Stimulated activated CD4-positive, alpha-beta T cell treated with anti-CD3 and anti-CD28 coated beads, Interleukin-12 subunit alpha, Interleukin-12 subunit beta, amount 100 ng/mL, for 48 hours (primary cell): ENCODE results near the gene CHAF1B.

Experiments used
- DNase-seq, 3 donors: peaks; one replicate each; pipeline ENCODE4 v3.0.0-alpha.2; 2020; ENCODE audit warnings: low read depth in 2 of 3, low spot score in 1 of 3

Gene CHAF1B

DNA sequence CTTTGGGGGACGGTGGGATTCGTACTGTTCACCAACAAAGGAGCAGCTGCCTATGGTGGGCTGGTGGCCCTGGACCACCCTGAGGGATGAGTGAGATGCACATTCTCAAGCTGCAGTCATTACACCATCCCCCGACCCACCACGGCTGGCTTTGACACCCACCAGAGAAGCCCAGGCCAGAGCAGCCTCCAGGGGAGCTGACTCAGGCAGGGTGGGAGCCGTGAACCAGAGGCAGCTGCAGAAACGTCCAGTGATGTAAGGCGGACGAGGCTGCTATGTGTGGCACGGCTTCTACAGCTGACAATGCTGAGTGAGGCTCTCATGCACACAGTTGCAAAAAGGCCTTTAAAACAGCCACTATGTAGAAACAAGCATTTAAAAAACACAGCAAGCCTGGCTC lies 40.1 kb downstream of the CHAF1B start:
- no peak for DNase-seq

DNA sequence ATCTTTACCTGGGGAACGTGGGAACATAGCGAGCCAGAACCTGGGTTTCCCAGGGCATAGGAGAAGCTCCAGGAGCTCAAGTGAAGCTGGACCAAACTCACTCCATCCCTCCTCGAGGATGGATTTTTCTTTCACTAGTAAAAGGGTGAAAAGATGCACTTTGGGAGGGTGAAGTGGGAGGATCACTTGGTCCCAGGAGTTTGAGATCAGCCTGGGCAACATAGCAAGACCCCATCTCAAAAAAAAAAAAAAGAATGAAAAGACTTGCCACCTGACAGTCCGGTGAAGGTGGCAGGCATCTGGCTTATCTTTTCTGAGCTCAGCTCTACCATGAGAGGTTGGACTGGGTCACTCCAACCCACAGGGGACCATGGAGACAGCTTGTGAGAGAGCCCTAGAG lies 42.3 kb downstream of the CHAF1B start:
- no peak for DNase-seq

DNA sequence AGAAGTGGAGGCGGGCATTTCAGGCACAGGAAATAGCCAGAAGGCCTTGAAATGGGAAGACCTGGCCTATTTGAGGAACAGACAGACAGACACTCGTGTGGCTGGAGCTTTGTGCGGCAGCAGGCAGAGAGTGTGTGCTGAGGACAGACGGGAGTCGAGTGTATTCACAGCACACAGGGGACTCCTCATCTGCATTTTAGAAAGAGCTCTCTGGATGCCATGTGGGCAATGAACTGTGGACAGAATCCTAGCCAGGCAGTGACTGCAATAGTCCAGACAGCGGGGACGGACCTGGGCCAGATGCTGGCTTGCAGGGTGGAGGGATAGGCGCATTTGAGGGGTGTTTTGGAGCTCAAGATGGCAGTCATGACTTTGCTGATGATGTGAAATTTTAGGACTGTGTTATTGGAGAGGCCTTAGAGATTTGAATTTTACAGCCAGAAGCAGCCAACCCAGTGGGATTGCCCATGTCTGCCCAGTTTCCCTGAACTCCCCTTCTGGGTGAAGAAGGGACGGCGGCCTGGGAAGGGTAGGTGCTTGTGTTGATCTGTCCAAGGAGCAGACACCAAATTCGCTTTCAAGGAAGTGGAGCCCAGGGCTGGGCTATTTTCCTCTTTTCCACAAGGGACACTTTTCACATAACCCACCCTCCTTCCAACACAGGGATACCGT lies 43.7 kb downstream of the CHAF1B start:
- no peak for DNase-seq

DNA sequence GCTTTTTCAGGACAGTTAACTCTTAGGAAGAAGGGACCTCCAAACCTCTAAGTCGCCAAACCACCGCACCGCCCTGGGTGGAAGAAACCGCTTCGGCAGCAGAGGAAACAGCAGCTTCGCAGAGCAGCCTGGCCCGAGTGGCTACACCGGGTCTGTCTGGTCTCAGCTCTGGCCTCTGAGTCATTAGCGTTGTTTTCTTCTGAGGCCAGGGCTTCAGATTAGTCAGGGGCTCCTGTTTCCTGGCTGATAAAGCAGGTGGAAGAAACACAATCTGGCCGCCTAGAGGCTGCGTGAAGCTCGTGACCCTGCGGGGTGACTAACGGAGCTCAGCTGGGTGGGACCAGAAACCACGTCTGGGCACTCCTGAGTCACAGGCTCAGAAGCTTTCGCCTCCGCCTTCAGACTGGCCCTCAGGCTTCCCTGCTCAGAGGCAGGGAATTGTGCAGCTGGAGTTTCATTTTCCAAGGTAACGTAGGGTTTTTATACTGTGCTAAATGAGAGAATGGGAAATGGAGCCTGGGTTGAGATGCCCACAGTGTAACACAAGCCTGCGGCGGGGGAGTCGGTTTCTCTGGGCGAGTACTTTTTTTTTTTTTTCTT lies 44.9 kb downstream of the CHAF1B start:
- DNase-seq, result peak; percentile 66 to 78 (median 68)

DNA sequence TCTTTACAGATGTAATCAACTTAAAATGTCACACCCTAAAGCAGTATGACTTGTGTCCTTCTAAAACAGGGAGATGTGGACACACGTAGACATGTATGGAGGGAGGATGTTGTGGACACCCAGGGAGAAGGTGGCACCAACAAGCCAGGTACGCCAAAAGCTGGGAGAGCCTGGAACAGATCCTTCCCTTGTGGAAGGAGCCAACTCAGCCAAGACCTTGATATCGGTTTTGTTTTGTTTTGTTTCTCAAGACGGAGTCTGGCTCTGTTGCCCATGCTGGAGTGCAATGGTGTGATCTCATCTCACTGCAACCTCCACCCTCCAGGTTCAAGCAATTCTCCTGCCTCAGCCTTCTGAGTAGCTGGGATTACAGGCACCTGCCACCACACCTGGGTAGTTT lies 45.6 kb downstream of the CHAF1B start:
- no peak for DNase-seq

DNA sequence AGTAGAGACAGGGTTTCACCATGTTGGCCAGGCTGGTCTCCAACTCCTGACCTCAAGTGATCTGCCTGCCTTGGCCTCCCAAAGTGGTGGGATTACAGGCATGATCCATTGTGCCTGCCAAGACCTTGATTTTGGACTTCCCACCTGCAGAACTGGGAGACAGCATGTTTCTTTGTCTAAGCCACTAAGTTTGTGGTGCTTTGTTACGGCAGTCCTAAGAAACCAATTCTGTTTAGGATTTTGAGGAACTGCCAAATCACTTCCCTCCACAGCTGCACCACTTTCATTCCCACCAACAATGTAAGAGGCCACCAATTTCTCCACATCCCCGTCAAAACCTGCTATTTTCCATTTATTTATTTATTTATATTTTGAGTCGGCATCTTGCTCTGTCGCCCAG lies 46.1 kb downstream of the CHAF1B start:
- DNase-seq, result no peak

DNA sequence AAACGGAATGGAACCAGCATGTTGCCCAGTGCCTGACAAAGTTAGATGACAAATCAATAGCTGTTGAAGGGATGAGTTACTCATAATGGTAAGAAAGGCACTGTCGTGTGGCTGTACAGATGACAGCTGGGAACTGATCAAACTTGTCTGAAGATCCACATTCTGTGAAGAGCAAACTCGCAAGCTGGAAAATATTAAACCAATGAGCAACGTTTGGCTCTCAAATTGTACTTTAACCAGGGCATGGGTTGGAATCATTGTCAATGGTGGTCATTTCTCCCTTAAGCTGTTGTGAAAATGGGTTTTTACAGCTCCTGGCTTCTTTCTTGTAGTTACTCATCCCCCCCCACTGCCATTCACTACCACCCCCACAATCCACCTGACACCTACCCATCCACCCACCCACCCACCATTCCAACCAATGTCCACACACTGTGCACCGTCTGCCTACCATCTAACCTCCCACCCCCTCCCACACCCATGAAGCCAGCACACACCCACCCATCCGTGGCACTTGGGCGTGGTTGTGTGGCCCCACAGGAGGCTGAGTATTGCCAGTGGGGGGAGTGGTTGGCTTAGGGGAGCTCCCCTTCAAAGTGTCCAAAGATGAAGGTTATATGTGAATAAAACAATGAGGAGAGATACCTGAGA lies 48.0 kb downstream of the CHAF1B start:
- no peak for DNase-seq

DNA sequence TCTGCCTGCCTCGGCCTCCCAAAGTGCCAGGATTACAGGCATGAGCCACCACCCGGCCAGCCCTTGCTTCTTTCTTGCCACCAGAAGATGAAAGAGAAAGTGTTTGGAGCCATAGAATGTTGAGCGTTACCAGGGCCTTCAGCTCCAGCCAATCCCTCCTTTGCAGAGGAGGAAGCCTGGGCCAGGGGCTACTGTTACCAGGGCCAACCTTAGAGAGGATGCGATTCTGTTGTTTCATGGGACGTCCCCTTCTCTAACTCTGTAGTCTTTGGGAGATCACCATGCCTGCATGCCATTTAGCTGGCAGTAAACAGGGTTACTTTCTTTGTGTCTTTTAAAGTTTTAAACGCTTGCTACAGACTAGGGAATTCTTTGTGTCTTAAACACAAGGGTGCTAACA lies 49.0 kb downstream of the CHAF1B start:
- DNase-seq, result no peak

DNA sequence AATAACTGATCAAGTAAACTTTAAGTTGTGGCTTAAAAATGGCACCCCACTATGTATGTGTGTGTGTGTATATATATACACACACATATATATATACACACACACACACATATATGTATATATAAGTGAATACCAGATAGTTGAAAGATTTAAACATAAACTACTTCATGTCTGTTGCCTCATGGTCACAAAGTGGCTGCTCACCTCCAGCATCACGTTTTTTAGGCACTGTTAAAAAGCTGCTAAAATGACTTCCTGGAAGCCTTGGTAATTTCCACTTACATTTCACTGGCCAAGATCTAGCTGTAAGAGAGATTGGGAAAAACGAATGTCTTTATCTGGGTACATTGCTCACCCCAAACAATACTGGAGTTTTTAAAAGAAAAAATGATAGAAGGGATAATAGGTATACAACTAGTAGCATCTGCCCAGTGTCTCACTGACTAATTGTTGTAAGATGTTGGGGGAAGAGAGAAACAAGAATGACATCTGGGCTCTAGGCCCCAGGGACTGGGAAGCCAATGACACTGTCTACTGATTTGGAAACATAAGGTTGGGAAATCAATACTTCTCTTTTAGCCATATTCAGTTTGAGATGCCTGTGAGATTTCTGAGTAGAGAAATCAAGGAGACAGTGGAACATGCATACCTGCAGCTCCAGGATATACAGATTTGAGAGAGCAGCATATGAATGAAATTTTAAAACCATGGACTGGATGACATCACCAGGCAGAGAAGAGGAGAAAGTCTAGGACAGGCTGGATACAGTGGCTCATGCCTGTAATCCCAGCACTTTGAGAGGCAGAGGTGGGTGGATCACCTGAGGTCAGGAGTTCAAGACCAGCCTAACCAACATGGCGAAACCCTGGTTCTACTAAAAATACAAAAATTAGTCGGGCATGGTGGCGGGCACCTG lies 51.9 kb downstream of the CHAF1B start:
- DNase-seq, result no peak

DNA sequence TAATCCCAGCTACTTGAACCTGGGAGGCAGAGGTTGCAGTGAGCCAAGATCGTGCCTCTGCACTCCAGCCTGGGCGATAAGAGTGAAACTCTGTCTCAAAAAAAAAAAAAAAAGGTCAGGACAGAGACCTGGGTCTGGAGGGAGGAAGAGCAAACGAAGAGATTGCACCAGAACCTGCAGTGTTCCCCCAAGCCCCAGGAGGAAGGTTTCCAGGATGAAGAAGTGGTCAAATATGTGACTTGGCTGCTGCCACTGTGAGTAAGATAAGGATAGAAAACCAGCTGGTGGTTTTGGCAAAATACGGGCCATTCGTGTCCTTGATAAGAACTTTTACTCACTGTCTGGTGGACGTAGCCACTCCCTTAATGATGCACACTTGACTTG lies 52.5 kb downstream of the CHAF1B start:
- DNase-seq, result no peak

DNA sequence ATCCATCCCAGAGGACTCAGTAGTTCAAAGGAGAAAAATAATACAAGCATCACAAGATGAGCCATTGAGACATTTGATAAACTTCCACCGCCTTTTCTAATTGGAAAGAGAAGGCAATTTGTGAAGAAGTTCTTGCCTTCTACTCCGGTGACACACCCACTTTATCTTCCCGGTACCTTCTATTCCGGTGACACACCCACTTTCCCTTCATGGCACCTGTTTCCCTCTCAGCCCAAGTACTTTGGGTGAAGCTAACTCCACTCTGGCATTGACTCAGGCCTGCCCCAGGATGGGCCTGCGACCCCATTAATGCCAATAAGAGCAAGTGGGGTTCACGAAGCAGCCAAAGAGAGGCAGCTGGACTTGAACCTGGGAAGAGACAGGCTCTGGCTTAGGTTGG lies 56.5 kb downstream of the CHAF1B start:
- no peak for DNase-seq

DNA sequence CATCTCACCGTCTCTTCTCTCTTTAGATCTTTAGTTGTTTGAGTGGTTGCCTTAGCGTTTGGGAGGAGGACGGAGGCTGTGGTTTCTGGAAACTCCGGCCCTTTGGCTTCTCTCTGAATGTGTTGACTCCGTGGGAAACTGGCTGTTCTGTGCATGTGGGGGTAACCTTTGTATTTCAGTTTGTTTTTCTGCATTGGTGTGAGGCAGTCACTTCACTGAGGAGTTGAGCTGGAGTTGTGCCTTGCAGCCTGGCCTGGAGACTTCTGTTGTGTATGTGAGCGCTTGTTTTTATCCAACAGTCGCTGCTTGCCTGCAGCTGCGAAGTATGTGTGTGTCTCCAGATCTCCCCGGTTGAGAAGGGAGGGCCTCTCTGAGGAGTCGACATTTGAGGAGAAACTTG lies 61.1 kb downstream of the CHAF1B start:
- no peak for DNase-seq

DNA sequence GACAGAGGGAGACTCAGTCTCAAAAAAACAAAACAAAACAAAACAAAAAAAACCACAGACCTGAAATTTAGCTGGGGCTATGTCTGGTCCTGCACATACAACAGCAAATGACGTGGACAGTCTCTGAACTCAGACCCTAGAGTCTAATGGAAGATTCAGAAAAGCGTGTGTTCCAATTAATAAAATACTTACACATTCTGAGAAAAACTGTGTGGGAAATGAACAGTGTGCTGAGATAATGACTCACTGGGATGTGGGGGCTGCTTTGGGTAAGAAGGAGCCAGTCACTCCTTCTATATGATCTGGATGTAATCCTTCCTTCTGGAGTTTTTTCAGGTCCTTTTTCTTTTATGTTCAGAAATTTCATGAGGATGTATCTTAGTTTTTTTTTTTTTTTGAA lies 65.3 kb downstream of the CHAF1B start:
- DNase-seq, result no peak

DNA sequence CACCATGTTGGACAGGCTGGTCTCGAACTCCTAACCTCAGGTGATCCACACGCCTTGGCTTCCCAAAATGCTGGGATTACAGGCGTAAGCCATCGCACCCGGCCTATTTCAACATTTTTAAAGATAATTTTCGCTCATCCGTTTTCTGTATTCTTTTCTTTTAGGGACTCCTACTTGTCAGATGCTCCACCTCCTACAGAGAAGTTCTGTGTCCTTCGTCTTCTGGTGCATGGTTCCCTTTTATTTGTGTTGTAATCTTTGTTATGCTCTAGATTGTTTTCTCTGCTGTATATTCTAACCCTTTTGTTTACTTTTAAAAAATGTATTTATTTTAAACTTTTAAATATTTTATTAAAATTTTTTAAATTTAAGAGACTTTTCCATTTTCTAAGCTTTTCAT lies 66.3 kb downstream of the CHAF1B start:
- DNase-seq, result no peak

DNA sequence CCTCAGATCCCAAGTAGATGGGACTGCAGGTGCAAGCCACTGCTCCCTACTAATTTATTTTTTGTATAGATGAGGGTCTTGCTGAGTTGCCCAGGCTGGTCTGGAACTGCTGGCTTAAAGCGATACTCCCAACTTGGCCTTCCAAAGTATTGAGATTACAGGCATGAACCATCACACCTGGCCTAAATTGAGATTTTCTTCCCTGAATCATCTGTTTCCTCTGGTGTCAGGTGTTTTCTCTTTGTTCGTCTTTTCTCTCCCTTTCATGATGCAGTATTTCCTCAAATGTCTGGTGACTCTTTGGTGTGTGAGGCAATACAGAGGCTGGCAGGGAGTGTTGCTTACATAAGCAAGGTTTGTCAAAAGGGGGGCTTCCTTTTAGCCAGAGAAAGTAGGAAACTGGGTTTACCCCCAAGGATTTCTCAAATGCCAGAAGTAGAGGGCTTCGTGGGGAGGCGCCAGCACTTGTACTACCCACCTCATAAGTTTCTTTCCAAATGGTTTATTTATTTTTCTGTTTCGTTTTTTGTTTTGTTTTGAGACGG lies 67.2 kb downstream of the CHAF1B start:
- DNase-seq, result no peak

DNA sequence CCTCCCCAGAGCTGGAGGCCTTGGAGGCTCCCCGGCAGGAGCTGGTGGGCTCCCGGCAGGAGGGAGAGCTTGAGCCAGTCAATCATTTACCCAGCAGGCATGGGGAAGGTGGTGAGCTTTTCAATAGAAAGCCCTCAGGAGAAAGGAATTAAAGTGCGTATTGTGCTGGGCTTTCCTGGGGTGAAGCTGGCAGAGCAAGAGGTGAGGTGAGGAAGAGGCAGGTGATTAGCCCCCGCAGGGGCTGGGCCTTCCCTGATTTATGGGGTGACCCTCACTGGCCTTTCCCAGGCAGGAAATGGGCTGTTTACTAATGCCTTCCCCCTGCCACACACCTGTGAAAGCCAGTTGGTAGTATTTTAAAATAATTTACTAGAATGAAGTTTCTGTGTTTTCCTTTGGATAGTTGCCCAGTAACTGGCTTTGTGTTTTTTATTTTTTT lies 68.9 kb downstream of the CHAF1B start:
- DNase-seq, result no peak

DNA sequence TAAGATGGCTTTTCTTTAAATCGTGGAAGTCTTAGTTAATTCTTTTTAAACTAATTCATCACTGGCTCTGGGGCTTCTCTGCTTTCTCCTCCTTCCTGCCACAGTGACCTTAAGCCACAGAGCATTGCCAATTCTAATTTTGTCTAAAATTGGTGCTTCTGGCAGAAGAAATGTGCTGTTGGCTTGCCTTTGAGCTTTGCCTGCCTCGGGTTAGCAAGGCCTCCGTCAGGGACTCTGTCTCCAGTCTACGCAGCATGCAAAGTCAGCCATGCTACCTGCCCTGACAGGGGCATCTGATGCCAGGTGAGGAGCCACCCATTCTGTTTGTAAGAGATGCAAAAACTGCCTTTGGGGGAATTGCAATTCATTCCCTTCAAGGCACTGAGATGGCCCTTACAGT lies 69.5 kb downstream of the CHAF1B start:
- no peak for DNase-seq

DNA sequence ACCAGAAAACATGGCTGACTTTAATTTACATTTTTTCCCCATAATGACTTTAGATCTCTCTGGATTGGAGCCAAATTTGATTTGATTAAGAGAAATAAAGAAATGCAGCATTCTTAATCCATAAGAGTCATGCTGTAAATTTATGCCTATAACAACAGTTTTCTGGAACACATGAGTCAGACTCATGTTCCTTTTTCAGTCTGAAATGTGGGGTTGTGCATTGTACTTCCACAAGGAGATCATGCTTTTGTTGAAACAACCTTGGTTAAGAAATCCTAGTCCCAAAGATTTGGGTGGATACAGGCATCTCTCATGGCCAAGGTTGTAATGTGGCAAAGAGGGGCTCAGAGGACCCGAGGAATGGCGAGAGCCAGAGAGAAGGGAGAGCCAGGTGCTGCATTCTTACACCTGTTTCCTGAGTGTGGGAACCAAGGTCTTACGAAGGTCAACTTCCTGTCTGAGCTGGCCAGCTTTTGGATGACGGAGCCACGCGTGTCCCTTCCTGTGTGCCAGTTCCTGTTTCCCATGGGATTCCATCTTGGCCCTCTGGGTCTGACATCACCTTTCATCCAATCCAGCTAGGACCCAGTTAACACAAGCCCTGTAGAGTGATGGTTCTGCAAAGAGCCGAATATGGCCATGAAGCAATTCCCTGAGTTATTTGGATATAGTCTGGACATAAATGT lies 71.7 kb downstream of the CHAF1B start:
- DNase-seq, result no peak

DNA sequence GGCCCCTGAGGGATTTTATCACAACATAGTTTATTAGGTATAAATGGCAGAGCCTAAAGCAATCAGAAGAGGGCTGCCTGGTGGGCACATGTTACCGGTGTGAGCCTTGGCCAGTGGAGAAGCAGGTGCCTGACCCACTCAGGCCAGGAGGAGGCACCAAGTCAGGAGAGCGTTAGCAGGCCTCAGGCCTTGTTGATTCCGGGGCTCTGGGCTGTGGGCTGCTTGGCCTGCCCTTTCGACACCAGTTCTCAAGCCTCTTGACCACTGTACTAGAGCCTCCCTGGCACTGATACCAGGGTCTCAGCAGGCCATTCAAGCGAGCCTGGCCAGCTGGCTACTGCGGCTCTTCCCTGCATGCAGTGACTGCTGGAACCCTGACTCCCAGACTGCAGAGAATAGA lies 73.9 kb downstream of the CHAF1B start:
- DNase-seq, result no peak

DNA sequence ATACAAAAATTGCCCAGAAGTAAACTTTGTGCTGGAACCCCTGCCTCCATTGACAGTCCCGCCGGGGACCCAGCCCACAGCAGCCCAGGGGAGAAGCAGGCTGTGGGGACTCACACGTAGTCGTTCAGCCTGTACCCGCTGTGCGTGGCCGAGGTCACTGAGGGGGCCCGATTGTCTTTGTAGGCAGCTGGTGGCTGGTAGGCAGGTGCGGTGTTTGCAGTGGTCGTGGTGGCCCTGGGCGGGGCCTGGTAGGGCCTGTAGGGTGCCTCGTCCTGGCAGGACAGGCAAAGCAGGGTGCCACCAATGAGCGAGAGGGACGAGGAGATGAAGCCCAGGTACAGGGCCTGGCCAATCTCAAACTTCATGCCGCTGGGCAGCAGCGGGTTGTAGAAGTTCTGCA lies 75.7 kb downstream of the CHAF1B start:
- no peak for DNase-seq
